Measurements from ENCODE around the gene EMC9.

The EMC9 gene

DNA sequence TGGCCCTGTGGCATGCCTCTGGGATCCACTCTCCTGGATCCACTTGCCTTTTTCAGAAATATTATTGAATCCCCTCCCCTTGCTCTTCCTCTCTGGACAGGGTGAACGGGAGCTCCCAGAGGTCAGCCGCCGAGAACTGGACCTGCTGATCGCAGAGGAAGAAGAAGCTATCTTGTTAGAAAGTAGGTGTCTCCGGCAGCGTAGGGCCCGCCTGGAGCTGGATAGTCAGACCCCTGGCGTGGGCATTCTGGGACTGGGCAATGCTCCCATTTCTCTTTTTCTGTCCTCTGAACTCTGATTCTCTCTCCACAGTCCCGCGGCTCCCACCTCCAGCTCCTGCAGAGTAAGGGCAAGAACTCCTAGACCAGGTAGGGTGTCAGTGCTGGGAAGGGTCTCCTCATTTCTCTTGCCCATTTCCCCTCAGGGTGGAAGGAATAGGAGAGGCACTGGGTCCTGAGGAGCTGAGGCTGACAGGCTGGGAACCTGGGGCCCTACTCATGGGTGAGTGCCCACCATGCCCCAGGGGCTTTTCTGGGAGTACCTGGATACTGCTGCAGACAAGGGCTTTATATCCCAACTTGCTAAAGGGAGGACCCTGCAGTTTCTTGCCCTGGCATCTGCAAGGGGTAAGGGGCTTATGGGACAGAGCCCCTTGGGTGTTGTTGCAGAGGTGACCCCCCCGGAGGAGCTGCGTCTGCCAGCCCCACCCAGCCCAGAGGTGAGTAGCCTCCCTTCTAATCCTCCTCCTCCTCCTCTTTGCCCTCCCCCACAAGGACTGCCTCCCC is 35.8 kb upstream of the EMC9 start:
- DNase-seq = no peak

DNA sequence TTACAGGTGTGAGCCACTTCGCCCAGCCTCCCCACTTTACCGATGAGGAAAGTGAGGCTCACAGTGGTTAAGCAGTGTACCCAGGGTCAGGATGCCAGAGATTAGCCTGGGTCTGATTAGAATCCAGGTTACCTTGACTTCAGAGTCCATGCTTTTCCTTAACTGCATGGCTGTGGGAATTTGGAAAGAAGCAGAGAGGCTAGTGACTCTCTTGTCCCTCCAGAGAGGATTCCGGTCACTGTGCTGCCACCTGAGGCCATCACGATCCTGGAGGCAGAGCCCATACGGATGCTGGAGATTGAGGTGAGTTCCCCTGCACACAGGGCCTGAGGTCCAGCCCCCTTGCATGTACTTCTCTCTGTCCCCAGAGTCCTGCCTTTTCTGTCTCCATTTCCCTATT is 35.2 kb upstream of the EMC9 start:
- no peak for DNase-seq

DNA sequence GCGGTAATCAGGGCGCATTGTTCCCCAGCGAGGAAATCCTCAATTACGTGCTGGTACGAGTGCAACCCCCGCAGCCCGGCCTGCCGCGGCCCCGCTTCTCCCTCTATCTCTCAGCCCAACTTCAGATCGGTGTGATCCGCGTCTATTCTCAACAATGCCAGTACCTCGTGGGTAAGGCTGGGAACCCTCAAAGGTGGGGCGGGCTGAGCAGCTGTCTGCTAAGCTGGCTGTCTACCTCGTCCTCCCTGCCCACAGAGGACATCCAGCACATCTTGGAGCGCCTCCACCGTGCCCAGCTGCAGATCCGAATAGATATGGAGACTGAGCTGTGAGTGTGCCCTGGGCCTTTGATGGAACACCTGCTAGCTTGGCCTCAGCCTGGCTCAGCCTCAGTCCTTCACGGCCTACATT is 31.5 kb upstream of the EMC9 start:
- DNase-seq = no peak

DNA sequence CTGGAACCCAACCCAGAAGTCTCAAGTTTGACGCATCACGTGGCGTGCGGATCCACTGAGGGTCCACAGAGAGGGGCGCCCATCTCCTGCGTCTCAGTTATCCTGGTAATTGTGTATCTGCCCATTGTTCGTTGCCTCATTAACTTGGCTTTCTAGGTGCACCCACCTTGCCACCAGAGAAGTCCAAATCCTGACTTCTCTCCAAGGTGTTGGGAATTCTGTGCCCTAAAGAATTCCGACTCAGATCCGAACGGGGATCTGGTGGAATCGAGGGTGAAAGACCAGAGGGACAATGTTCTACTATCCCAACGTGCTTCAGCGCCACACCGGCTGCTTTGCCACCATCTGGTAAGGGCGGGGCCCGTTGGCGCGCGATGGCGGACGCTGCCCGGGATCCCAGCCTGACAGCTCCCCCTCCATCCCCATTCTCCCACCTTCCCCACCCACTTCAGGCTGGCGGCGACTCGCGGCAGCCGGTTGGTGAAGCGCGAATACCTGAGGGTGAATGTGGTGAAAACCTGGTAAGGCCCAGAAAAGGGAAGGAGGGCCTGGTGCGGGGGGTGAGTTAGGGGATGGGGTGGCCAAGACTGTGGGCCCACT is 31.0 kb upstream of the EMC9 start:
- DNase-seq = no peak

DNA sequence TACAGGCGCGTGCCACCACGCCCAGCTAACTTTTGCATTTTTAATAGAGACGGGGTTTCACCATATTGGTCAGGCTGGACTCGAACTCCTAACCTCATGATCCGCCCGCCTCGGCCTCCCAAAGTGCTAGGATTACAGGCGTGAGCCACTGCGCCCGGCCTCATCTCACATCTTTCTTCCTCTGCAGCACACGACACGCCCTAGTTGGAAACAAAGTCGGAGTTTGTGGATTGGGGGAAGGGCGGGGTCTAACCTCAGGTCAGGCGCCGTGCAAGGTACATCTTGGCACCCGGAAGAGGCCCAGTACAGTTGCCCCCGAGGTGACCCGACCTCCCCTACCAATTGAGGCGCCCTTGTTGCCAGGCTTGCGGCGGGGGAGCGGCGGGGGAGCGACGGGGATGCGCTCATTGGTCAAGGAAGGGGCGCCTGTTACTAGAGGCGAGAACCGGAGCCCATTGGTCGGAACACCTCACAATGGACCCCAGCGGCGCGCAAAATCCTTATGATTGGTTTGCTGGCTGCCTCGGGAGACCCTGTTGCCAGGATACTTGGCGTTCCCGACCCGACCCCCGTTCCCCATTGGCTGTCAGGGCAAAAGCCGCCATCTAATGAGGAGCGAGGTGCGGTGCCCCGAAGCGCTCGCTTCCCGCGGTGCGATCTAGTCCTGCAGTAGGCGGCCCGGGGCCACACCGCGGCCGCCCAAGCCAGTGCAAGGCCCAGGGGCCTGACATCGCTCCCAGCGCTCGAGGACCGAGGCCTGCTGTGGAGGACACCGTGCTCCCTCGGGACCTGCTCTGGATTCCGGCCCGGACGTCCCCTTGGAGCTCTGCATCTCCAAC is 30.2 kb upstream of the EMC9 start, which contains the start of gene REC8:
Gene REC8 (plus strand): TSS at position 659 of the 839 bp plus-strand sequence. CDS start 473 bp downstream, outside the sequence.
- no peak for DNase-seq

DNA sequence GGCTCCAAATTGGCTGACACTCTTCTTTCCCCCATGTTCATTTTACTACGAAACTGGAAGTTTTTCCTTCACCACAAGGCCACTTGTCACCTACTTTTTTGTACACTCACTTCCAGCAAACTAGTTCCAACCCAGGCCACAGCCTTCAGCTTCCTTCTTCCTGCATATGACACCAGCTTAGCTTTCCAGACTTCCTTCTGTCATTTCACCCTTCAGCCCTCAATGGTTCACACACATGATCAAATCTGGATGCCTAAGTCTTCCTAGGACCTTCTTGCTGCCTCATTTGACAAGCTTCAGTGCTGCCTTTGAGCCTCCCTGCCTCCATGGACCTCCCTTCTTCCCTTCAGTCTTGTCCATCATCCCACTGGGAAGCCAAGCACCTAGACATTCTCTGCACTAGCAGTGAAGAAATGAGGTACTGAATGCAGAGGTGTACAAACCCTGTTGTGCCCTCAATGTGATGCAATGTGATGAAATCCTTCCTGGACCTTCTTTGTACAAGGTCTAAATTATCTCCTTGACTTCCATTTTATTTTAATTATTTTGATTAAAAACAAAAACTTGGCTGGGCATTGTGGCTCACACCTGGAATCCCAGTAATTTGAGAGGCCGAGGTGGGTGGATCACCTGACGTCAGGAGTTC is 26.2 kb upstream of the EMC9 start:
- DNase-seq = no peak

DNA sequence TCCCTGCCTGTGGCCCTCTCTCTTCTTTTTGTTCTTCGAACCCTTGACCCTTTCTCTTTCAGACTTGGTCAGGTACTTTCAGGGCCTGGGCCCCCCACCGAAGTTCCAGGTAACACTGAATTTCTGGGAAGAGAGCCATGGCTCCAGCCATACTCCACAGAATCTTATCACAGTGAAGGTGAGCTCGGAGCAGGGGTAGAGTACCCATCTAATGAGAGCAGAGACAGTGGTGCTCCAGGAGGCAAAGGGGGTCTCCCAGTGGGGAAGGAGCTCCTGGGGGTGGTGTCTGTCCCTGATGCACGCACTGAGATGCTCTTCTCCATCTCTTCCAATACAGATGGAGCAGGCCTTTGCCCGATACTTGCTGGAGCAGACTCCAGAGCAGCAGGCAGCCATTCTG is 24.4 kb upstream of the EMC9 start:
- DNase-seq = no peak

DNA sequence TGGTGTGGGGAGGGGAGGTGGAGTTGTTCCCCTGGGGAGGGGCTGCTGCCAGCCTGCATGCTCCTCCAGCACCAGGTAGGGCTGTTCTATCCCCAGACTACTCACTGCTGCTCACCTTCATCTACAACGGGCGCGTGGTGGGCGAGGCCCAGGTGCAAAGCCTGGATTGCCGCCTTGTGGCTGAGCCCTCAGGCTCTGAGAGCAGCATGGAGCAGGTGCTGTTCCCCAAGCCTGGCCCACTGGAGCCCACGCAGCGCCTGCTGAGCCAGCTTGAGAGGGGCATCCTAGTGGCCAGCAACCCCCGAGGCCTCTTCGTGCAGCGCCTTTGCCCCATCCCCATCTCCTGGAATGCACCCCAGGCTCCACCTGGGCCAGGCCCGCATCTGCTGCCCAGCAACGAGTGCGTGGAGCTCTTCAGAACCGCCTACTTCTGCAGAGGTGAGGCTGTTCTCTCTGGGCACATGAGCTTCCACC is 23.2 kb upstream of the EMC9 start:
- no peak for DNase-seq

DNA sequence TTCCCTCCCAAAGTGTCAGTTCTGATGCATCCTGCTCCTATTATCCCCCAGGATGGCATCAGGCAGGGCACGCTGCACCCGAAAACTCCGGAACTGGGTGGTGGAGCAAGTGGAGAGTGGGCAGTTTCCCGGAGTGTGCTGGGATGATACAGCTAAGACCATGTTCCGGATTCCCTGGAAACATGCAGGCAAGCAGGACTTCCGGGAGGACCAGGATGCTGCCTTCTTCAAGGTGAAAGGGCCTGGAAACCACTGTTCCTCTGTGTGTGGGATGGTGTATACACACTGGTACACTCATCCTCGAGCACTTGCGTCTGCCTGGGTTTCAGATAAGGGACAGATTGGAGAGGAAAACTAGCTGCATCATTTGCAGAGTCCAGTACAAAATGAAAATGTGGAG is 20.7 kb upstream of the EMC9 start:
- DNase-seq = no peak

DNA sequence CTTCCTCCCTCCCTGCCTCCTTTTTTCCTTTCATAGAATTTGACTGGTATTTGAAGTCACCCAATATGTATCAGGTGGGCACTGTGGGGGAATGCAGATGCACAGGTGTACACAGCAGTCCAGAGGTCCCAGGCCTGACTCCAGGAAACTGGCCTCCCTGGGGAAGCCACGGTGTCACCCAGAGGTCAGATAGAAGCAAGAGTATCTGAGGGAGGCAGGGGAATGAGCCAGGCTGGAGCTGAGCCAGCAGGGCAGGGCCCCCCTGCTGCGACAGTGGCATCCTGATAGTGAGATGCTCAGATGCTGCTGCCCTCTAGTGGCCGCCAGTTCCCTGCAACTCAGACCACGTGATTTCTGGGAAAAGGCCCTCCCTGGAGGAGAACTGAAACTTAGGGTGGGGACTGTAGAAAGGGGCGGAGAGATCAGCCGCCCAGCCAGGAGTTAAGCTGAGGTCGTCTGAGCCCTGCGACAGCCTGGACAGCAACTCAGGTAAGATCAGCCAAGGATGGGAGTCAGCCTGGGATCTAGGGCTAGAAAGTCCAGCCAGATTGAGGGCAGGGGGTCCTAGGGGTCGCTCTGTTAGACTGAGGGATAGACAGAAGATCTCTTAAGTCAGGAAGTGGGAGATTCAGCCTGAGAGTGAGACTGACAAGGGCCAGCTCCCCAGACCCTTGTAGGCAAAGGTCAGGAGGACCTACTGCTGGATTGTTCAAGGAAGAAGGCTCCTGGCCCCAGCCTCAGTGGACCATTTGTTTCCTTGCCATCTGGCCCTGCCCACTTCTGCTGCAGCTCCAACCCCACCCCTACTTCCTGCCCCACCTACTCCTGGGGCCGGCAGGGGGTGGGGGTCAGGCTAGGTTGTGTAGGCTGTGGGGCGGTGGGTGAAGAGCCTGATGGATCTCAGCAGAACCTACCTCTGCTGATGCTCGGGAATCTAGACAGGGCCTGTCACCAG is 19.7 kb upstream of the EMC9 start, which contains the start of gene IRF9:
Gene IRF9 (plus strand): TSS at position 416 of the 955 bp plus-strand sequence. CDS start 880 bp downstream, outside the sequence.
- DNase-seq = peak; percentile 74

DNA sequence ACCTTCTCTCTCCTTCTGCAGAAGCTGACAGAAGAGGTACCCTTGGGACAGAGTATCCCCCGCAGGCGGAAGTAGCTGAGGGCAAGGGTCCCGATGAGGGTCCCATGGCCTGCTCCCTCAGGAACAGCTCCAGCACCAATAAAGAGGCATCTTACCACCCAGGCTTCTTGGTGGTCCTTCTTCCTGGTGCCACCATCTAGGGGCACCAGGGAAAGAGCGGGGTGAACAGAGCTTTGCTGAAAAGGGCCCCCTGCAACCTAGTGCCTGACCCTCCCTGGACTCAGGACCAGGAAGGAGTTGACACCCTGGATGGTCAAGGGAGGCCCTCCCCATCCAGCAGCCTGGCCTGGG is 19.1 kb upstream of the EMC9 start:
- no peak for DNase-seq

DNA sequence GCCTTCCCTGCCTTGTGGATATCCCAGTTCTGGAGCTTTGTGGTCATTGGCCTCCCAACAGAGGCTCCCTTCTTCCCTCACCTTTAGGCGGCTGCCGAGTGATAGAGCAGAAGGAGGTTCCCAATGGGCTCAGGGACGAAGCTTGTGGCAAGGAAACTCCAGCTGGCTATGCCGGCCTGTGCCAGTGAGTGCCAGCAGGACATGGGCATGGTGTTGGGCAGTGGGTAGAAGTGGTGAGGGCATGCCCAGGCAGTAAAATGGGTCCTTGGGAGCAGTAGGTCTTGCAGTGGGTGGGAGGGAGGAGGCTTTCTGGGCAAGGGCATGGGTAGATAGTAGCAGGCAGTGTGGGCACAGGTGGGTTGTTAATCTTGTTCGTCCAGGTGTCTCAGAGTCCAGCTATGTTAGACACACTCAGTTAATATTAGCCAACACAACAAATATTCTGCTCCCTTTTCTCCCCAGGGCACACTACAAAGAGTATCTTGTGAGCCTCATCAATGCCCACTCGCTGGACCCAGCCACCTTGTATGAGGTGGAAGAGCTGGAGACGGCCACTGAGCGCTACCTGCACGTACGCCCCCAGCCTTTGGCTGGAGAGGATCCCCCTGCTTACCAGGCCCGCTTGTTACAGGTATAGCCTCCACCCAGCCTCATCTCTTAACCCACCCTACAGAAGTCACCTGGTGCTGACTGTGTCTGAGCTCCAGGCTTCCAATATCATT is 18.5 kb upstream of the EMC9 start:
- DNase-seq = no peak

DNA sequence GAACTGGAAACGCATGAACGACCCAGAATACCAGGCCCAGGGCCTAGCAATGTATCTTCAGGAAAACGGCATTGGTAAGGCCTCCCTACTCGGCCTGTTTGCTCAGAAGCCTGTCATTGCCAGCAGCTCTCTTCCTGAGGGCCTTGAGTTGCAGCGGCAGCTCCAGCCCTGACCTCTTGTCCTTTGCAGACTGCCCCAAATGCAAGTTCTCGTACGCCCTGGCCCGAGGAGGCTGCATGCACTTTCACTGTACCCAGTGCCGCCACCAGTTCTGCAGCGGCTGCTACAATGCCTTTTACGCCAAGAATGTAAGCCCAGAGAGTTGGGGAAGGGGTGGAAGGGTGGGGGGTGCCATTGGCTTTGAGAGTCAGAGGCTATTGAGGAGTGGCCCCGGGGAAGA is 15.9 kb upstream of the EMC9 start:
- no peak for DNase-seq

DNA sequence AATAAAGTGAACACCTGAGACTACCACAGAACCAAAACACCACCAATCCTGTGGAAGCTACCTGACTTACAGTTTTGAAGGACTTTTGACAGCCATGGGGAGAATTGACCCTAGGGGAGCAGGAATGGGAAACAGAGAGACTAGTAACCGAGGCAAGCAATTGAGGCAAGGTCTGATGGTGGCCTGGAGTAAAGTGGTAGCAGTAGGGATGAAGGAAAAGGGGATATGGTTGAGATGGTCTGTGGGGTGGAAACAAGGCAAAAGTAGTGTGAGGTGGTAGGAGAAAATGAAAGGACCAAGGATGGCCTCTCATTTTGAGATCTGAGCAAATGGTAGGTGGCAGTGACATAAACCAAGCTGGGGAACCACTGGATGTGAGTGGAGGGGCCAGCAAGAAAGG is 15.4 kb upstream of the EMC9 start:
- no peak for DNase-seq

DNA sequence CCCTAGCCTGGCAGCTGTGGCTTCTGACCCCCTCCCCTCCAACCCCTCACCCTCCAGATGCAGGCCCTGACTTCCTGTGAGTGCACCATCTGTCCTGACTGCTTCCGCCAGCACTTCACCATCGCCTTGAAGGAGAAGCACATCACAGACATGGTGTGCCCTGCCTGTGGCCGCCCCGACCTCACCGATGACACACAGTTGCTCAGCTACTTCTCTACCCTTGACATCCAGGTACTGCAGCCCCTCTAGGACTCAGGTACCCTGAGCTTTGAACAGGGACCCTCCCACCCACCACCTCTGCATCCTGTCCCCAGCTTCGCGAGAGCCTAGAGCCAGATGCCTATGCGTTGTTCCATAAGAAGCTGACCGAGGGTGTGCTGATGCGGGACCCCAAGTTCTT is 13.7 kb upstream of the EMC9 start:
- DNase-seq = no peak

DNA sequence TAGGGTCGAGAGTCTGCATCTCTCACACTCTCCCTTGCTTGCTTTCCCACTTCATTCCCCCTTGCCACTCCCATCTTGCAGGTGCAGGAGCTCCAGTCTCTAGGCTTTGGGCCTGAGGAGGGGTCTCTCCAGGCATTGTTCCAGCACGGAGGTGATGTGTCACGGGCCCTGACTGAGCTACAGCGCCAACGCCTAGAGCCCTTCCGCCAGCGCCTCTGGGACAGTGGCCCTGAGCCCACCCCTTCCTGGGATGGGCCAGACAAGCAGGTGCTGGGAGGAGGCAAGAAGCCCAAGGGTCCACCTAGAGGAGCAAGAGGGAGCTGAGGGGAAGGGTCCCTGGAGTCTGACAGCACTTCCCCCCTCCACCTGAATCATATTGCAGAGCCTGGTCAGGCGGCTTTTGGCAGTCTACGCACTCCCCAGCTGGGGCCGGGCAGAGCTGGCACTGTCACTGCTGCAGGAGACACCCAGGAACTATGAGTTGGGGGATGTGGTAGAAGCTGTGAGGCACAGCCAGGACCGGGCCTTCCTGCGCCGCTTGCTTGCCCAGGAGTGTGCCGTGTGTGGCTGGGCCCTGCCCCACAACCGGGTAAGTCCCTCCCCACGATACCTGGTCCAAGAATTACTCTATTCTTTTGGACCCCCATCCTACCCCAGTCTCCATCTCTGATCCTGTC is 10.2 kb upstream of the EMC9 start:
- no peak for DNase-seq

DNA sequence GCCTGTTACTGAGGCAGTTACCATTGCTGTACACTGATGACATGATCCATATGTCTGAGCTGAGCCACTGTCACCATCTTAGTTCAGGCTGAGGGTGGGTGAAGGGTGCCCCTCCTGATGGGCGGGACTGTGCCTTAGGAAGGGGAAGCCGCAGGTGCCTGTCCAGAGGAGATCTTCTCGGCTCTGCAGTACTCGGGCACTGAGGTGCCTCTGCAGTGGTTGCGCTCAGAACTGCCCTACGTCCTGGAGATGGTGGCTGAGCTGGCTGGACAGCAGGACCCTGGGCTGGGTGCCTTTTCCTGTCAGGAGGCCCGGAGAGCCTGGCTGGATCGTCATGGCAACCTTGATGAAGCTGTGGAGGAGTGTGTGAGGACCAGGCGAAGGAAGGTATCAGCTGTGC is 9.6 kb upstream of the EMC9 start:
- DNase-seq = no peak

DNA sequence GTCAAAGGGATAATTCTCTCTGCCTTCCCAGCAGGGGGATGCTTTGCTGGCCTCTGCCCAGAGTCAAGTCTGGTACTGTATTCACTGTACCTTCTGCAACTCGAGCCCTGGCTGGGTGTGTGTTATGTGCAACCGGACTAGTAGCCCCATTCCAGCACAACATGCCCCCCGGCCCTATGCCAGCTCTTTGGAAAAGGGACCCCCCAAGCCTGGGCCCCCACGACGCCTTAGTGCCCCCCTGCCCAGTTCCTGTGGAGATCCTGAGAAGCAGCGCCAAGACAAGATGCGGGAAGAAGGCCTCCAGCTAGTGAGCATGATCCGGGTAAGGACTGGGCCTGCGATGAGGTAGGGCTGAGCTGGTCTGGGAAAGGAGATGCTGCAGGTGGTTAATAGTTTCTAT is 9.2 kb upstream of the EMC9 start:
- no peak for DNase-seq

DNA sequence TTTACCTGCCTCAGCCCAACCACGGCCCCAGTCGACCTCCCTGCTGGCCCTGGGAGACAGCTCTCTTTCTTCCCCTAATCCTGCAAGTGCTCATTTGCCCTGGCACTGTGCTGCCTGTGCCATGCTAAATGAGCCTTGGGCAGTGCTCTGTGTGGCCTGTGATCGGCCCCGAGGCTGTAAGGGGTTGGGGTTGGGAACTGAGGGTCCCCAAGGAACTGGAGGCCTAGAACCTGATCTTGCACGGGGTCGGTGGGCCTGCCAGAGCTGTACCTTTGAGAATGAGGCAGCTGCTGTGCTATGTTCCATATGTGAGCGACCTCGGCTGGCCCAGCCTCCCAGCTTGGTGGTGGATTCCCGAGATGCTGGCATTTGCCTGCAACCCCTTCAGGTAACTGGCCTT is 8.7 kb upstream of the EMC9 start:
- no peak for DNase-seq

DNA sequence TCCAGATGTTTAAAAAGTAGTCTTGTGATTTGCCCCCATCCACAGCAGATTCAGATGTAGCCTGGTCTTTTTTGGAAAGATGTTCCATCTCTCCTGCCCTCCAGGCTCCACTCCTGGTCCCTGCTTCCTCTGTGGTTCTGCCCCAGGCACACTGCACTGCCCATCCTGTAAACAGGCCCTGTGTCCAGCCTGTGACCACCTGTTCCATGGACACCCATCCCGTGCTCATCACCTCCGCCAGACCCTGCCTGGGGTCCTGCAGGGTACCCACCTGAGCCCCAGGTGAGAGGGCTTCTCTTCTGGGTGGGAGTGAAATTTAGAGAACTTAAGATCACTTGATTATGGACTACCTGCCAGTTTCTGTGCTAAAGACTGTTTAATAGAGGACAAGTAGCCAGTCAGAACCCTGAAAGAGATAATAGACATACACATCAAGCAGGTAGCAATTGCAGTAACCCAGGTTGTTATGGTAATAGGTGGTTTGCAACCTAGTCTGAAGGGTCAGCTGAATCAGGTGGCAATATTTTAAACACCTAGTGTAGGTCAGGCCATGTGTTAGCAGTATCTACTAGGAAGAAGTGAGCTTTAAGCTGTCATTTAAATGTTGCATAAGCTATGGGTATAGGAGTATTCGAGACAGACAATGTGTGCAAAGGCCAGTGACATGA is 8.0 kb upstream of the EMC9 start:
- no peak for DNase-seq
